GM18511 (cell line): Measurements from ENCODE around the gene ACOT4.
"Not testable (repeated sequence)": the region's sequence is repeated elsewhere in the genome, so short reads cannot be mapped to it uniquely, and the experiment has no call there.

ENCODE experiments used
- ATAC-seq: cut with Tn5 transposase; IDR thresholded peaks from one replicate; pipeline ENCODE4 v1.9.1; 2021; ENCODE audit warnings: mild to moderate bottlenecking, moderate library complexity; ENCODE audit not compliant: unreplicated experiment

ACOT4 gene, protein sequence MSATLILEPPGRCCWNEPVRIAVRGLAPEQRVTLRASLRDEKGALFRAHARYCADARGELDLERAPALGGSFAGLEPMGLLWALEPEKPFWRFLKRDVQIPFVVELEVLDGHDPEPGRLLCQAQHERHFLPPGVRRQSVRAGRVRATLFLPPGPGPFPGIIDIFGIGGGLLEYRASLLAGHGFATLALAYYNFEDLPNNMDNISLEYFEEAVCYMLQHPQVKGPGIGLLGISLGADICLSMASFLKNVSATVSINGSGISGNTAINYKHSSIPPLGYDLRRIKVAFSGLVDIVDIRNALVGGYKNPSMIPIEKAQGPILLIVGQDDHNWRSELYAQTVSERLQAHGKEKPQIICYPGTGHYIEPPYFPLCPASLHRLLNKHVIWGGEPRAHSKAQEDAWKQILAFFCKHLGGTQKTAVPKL

DNA sequence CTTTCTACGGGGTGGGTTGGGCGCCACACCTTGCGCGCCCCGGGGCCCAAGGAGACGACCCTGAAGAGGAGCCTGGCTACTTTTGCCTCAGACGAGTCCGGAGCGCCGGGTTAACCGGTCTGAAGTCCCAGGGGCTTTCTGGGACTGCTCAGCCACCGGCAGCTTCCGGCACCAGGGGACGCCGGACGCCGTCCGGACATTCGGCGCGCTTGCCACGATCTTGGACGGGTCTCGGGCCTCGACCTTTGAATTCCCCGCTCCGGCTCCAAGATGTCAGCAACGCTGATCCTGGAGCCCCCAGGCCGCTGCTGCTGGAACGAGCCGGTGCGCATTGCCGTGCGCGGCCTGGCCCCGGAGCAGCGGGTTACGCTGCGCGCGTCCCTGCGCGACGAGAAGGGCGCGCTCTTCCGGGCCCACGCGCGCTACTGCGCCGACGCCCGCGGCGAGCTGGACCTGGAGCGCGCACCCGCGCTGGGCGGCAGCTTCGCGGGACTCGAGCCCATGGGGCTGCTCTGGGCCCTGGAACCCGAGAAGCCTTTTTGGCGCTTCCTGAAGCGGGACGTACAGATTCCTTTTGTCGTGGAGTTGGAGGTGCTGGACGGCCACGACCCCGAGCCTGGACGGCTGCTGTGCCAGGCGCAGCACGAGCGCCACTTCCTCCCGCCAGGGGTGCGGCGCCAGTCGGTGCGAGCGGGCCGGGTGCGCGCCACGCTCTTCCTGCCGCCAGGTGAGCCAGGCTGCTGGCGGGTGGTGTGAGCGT lies at the start of gene ACOT4:
Gene ACOT4, plus strand, starts transcription at position 184 of the 760 bp plus-strand sequence. Its CDS starts 87 bp downstream, at position 271.
- ATAC-seq, result peak; percentile 75

DNA sequence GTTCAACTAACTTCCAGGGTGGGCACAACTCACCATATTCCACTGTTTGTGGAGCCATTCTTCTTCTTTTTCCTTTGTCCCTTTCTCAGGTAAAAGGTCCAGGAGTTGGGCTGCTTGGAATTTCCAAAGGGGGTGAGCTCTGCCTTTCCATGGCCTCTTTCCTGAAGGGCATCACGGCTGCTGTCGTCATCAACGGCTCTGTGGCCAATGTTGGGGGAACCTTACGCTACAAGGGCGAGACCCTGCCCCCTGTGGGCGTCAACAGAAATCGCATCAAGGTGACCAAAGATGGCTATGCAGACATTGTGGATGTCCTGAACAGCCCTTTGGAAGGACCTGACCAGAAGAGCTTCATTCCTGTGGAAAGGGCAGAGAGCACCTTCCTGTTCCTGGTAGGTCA lies 48.7 kb upstream of the ACOT4 start:
- ATAC-seq, result not testable (repeated sequence)

DNA sequence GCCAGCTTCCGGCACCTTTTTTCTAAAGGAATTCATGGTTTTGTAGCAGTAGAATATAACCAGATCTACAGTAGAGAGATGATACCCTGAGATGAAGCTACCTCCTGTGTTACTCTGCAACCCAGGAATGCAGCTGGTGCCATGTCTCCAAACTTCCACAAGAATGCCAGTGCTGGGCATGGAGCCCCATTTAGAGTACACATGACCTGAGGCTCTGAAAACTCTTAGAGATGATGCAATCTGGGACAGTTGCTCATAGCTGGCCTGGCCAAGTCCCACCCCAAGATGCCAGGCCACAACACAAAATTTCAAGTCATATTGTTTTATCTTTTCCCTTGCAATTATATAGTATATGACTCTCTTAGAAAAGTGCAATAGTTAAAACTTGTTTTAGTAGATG lies 46.3 kb upstream of the ACOT4 start:
- ATAC-seq, result not testable (repeated sequence)

DNA sequence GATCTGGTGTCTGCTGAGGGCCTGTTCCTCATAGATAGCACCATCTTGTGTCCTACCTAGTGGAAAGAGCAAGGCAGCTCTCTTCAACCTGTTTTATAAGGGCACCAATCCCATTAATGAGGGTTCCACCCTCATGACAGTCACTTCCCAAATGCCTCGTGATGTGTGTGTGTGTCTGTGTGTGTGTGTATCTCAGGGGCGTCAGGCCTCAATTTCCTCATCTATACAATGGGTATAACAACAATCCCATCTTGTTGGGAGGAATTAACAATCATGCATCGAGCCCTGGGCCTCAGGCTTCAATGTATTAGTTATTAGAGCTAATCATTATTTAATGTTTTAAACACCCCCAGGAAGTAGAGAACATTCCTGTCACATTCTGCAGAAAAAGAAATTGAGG lies 42.6 kb upstream of the ACOT4 start:
- not testable (repeated sequence) for ATAC-seq

DNA sequence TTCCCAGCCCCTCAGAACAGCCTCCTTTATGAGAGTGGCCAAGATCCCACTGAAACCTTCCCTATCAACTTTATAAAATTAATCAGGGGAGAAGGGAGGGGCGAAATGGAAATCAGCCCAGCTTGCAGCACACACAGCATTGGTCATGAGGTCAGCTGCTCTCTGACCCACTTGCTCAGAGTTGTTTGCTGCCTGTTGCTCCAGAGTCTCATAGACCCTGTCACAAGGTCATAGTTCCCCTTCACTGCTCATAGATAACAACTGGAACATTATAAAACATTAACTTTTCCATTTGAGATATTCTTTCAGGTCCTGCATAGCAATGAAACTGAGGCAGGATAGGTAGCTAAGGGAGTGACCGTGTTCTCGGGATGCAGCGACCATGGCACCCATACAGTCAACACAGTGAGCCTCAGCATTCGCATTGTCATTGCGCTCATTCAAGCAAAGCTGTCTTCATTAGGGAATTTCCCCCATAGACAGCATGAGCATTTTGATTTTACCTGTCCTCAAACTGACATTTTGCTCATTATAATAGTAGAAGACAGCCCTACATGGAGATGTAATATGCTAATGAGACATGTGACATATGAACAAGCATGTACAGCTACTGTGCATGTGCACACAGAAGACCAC lies 41.7 kb upstream of the ACOT4 start:
- ATAC-seq, result not testable (repeated sequence)

DNA sequence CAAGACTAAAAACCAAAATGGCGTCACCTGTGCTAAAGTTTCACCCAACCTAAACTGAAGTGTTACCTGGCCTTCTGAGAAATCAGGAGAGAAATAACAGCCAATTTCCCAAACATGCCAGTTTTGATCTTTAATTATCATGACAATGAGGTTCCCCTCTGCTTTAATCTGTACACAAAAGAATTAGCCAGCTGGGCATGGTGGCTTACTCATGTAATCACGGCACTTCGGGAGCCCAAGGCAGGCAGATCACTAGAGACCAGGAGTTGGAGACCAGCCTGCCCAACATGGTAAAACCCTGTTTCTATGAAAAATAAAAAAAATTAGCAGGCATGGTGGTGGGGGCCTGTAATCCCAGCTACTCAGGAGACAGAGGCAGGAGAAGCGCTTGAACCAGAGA lies 37.8 kb upstream of the ACOT4 start:
- ATAC-seq, result no peak

DNA sequence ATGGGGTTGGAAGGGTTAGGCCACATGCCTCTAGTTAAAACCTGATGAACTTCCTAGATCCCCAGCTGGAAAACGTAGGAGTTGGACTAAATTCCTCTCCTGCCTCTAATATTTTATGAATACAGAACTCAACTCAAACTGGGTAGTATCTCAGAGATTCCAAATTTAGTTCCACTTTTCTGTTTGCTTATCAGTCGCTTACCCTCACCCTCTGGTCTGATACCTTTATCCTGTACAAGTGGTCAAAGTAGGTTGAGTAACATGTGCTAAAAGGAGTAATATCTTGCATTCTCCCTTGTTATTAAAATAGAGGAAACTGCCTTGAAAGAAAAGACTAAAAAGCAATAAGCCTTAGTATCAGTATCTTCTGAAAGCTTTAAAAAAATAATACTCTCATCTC lies 34.5 kb upstream of the ACOT4 start:
- ATAC-seq, result not testable (repeated sequence)

DNA sequence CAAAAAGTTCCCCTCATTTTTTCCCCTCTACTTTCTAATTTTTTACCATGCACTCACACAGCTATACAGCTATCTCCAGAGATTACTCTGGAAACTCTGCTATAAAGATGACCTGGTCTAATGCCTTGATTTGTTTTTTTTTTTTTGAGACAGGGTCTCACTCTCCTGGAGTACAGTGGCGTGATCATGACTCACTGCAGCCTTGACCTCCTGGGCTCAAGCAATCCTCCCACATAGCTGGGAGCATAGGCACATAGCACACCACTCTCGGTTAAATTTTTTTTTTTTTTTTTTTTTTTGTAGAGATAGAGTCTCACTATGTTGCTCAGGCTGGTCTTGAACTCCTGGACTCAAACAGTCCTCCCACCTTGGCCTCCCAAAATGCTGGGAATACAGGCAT lies 33.4 kb upstream of the ACOT4 start:
- ATAC-seq, result not testable (repeated sequence)

DNA sequence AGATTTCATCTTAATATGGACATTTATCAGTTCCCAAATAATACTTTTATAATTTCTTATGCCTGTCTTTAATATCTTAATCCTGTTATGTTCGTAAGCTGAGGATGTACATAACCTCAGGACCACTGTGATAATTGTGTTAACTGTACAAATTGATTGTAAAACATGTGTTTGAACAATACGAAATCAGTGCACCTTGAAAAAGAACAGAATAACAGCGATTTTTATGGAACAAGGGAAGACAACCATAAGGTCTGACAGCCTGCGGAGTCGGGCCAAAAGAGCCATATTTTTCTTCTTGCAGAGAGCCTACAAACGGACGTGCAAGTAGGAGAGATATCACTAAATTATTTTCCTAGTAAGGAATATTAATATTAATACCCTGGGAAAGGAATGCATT lies 29.4 kb upstream of the ACOT4 start:
- ATAC-seq, result not testable (repeated sequence)

DNA sequence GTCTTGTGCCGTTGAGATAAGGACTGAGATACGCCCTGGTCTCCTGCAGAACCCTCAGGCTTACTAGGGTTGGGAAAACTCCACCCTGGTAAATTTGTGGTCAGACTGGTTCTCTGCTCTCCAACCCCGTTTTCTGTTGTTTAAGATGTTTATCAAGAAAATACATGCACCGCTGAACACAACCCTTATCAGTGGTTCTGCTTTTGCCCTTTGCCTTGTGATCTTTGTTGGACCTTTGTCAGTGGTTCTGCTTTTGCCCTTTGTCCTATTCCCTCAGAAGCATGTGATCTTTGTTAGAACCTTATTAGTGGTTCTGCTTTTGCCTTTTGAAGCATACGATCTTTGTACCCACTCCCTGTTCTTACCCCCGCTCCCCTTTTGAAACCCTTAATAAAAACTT lies 29.0 kb upstream of the ACOT4 start:
- not testable (repeated sequence) for ATAC-seq

DNA sequence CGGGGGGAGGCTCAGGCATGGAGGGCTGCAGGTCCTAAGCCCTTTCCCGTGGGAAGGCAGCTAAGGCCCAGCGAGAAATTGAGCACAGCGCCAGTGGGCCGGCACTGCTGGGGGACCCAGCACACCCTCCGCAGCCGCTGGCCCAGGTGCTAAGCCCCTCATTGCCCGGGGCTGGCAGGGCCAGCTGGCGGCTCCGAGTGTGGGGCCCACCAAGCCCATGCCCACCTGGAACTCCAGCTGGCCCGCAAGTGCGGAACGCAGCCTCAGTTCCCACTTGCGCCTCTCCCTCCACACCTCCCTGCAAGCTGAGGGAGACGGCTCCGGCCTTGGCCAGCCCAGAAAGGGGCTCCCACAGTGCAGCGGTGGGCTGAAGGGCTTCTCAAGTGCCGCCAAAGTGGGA lies 25.2 kb upstream of the ACOT4 start:
- ATAC-seq, result not testable (repeated sequence)

DNA sequence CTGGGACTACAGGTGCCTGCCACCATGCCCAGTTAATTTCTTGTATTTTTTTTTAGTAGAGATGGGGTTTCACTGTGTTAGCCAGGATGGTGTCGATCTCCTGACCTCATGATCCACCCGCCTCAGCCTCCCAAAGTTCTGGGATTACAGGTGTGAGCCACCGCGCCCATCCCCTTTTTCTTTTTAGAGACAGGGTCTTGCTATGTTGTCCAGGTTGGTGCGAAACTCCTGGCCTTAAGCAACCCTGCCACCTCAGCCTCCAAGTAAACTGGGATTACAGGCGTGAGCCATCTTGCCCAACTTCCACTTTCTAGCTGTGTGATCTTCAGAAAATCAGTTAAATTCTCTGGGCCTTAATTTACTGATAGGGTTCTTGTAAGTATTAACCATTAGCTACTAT lies 24.7 kb upstream of the ACOT4 start:
- not testable (repeated sequence) for ATAC-seq

DNA sequence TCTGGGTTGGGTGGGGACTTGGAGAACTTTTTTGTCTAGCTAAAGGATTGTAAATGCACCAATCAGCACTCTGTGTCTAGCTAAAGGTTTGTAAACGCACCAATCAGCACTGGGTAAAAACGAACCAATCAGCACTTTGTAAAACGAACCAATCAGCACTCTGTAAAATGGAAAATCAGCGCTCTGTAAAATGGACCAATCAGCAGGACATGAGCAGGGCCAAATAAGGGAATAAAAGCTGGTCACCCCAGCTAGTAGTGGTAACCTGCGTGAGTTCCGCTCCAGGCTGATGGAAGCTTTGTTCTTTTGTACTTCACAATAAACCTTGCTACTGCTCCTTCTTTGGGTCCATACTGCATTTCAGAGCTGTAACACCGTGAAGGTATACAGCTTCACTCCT lies 24.3 kb upstream of the ACOT4 start:
- ATAC-seq, result no peak

DNA sequence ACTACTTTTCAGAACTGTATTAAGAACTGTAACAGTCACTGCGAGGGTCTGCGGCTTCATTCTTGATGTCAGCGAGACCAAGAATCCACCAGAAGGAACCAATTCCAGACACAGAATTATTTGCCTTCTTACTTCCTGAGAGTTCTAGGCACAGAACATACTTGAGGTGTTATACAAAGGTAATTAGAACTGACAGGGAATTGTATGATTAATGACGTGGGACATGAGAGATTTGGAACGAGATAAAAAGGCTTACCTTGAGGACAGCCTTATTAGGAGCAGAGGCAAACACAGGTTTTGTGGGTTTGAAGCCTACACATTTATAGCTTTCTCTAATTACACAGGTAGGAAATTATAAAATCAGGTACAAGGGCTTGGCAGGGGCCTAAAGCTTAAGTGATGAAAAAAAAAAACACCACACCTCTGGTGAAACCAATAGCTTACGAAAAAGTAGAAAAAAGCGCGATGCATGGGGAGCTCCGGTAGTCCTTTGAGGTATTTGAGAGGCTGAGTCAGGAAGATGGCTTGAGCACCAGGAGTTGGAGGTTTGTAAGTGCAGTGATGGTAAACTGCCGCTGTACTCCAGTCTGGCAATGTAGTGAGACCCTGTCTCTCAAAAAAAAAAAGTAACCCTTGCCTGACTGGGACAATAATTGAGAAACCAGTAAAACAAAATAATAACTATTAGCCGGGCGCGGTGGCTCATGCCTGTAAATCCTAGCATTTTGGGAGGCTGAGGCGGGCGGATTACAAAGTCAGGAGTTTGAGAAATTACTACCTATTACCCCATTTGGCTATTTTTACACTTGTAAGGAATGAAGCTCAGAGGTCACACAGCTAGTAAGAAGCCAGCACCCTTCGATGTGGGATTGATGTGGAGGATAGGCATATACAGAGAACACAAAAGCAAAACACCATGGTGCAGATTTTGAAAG lies 23.5 kb upstream of the ACOT4 start:
- no peak for ATAC-seq

DNA sequence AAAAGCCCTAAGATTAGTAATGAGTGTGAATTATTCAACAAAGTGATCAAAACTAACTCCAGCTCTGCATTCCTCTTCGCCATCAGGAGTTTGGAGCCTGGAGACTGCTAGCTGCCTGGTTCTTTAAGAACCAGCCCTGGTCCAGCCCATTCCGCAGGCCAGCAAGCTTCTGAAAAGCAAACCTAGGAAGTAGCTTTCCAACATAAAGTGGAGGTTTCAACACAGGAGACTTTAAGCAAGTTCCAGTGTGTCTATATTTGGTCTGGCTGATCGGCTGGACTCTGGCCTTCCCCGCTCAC lies 22.8 kb upstream of the ACOT4 start:
- not testable (repeated sequence) for ATAC-seq

DNA sequence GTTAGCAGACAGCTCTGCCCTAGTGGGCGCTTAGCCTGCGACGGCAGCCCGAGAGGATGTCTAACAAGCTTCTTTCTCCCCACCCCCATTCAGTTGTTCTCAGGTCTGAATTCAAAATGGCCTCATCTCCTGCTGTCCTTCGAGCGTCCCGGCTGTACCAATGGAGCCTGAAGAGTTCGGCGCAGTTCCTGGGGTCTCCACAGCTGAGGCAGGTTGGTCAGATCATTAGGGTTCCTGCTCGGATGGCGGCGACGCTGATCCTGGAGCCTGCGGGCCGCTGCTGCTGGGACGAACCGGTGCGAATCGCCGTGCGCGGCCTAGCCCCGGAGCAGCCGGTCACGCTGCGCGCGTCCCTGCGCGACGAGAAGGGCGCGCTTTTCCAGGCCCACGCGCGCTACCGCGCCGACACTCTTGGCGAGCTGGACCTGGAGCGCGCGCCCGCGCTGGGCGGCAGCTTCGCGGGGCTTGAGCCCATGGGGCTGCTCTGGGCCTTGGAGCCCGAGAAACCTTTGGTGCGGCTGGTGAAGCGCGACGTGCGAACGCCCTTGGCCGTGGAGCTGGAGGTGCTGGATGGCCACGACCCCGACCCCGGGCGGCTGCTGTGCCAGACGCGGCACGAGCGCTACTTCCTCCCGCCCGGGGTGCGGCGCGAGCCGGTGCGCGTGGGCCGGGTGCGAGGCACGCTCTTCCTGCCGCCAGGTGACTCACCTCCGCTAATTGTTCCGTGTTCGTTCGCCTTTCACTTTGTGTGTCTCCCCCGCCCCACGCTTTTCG lies 22.3 kb upstream of the ACOT4 start, which contains the start of gene ACOT2:
Gene ACOT2, plus strand, starts transcription at position 29 of the 774 bp plus-strand sequence. Its CDS starts 28 bp downstream, at position 57.
- peak; percentile 71 for ATAC-seq

DNA sequence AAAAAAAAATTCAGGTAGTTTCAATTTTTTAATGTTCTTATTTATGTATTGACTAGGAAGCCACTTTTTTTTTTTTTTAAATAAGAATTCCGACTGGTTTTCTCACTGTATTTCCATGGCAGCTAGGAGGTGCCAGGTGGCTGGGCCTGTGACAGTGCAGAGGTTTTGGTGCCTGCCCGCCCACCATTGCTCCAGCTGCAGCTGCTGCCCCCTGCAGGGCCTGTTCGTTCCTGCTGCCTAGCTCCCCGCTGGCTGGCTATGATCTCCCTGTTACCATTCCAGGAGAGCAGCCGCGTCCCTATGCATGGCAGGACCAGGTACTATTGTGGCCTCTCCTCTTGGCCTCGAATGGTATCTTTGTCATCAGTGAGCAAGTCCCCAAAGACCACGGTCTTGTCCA lies 20.8 kb upstream of the ACOT4 start:
- ATAC-seq, result peak; percentile 44

DNA sequence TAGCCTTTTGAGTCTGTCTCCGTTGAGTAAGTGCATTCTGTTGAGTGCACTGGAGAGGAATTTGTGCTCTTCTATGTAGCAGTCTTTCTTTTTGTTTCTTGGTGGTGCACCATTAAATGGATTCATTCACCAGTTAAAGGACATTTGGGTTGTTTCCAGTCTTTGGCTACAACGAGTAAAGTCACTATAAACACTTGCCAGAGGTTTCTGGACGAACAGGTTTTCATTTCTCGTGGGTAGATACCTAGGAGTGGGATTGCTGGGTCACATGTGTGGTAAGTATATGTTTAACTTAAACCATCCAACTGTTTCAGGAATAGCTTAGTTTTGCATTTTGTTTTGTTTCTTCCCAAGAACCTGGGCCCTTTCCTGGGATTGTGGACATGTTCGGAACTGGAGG lies 18.6 kb upstream of the ACOT4 start:
- ATAC-seq, result not testable (repeated sequence)

DNA sequence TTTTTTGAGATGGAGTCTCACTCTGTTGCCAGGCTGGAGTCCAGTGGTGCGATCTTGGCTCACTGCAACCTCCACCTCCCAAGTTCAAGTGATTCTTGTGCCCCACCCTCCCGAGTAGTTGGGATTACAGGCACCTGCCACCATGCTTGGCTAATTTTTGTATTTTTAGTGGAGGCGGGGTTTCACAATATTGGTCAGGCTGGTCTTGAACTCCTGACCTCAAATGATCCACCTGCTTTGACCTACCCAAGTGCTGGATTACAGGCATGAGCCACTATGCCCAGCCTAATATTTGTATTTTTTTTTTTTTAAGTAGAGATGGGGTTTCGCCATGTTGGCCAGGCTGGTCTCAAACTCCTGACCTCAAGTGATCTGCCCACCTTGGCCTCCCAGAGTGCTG lies 17.9 kb upstream of the ACOT4 start:
- ATAC-seq, result not testable (repeated sequence)

DNA sequence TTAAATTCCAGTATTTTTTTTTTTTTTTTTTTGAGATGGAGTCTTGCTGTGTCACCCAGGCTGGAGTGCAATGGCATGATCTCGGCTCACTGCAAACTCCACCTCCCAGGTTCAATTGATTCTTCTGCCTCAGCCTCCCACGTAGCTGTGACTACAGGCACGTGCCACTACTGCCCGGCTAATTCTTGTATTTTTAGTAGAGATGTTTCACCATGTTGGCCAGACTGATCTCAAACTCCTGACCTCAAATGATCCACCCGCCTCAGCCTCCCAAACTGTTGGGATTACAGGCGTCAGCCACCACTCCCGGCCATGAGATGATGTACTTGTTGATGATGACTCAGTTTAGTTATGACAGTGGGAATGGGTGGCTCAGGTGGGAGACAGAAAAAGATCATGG lies 17.4 kb upstream of the ACOT4 start:
- not testable (repeated sequence) for ATAC-seq
